HG03196 (cell line): ENCODE measurements around the gene NR1D2.
"Not testable (repeated sequence)": the region's sequence is repeated elsewhere in the genome, so short reads cannot be mapped to it uniquely, and the experiment has no call there.

ENCODE experiments used
- ATAC-seq: cut with Tn5 transposase; IDR thresholded peaks from one replicate; pipeline ENCODE4 v1.9.1; 2021; ENCODE audit not compliant: unreplicated experiment

The NR1D2 gene

GRCh38 chr3:24002129-24002528 is 57.0 kb downstream of the NR1D2 start:
- no peak for ATAC-seq

- ATAC-seq: no peak
These were observed 58.4 kb downstream of the NR1D2 start for GRCh38 chr3:24003466-24003865.

- peak; percentile 95 for ATAC-seq
These were observed 59.3 kb downstream of the NR1D2 start for GRCh38 chr3:24004171-24004938.

- ATAC-seq: no peak
These were observed 60.6 kb downstream of the NR1D2 start for GRCh38 chr3:24005669-24006068.

GRCh38 chr3:24010834-24011233 is 65.7 kb downstream of the NR1D2 start:
- not testable (repeated sequence) for ATAC-seq

- peak; percentile 76 for ATAC-seq
These were observed 67.6 kb downstream of the NR1D2 start for GRCh38 chr3:24012589-24013269.

- ATAC-seq: no peak
These were observed 72.2 kb downstream of the NR1D2 start for GRCh38 chr3:24017305-24017704.

GRCh38 chr3:24018784-24019570 is 73.9 kb downstream of the NR1D2 start:
- ATAC-seq: no peak

GRCh38 chr3:24019585-24019984 is 74.5 kb downstream of the NR1D2 start:
- ATAC-seq: no peak

GRCh38 chr3:24020036-24020691 is 75.1 kb downstream of the NR1D2 start:
- ATAC-seq: no peak

GRCh38 chr3:24023197-24023596 is 78.1 kb downstream of the NR1D2 start:
- ATAC-seq: no peak

- ATAC-seq: no peak
These were observed 80.7 kb downstream of the NR1D2 start for GRCh38 chr3:24025805-24026204.

GRCh38 chr3:24026665-24027064 is 81.6 kb downstream of the NR1D2 start:
- not testable (repeated sequence) for ATAC-seq

- no peak for ATAC-seq
These were observed 82.9 kb downstream of the NR1D2 start for GRCh38 chr3:24027946-24028345.
